DMS153 (cell line): Measurements from ENCODE around the gene PLA2G12A.

Source experiments
- DNase-seq: peaks from one replicate; lab custom pipeline; 2025; lab: John Stamatoyannopoulos, UW

PLA2G12A gene

GRCh38 chr4:109729718-109730618 lies at the start of gene PLA2G12A:
Gene PLA2G12A (minus strand): TSS chr4:109730070. CDS start chr4:109729809, 261 bp downstream.
- peak; percentile 83 for DNase-seq

GRCh38 chr4:109764789-109765402 lies 35.0 kb upstream of the PLA2G12A start:
- DNase-seq = no peak

- no peak for DNase-seq
Measured at GRCh38 chr4:109764376-109764775, 34.5 kb upstream of the PLA2G12A start.

GRCh38 chr4:109760682-109761081 lies 30.8 kb upstream of the PLA2G12A start:
- no peak for DNase-seq

- DNase-seq = no peak
Measured at GRCh38 chr4:109755656-109756055, 25.8 kb upstream of the PLA2G12A start.

GRCh38 chr4:109754093-109754857 lies 24.4 kb upstream of the PLA2G12A start:
- DNase-seq = no peak

GRCh38 chr4:109752525-109752924 lies 22.7 kb upstream of the PLA2G12A start:
- no peak for DNase-seq

- no peak for DNase-seq
Measured at GRCh38 chr4:109751852-109752251, 22.0 kb upstream of the PLA2G12A start.

- DNase-seq = no peak
Measured at GRCh38 chr4:109750652-109751244, 20.9 kb upstream of the PLA2G12A start.

- no peak for DNase-seq
Measured at GRCh38 chr4:109749388-109750082, 19.7 kb upstream of the PLA2G12A start.

GRCh38 chr4:109748114-109748513 lies 18.2 kb upstream of the PLA2G12A start:
- DNase-seq = no peak

- no peak for DNase-seq
Measured at GRCh38 chr4:109746728-109747127, 16.9 kb upstream of the PLA2G12A start.

GRCh38 chr4:109745830-109746229 lies 16.0 kb upstream of the PLA2G12A start:
- DNase-seq = no peak

GRCh38 chr4:109739547-109739946 lies 9.7 kb upstream of the PLA2G12A start:
- no peak for DNase-seq

GRCh38 chr4:109738104-109738872 lies 8.4 kb upstream of the PLA2G12A start:
- DNase-seq = no peak

- DNase-seq = no peak
Measured at GRCh38 chr4:109735566-109736365, 5.9 kb upstream of the PLA2G12A start.

- DNase-seq = no peak
Measured at GRCh38 chr4:109733728-109734127, 3.9 kb upstream of the PLA2G12A start.

GRCh38 chr4:109730619-109731545 lies 1.0 kb upstream of the PLA2G12A start:
- no peak for DNase-seq
